GM08714 (cell line): Measurements from ENCODE around the gene NUAK1.

Source experiments
- H3K4me3 ChIP-seq: fragments of 200-500 bp; sonication (Bioruptor generic); 2 replicates; pipeline ENCODE4 v1.5.1; 2014; ENCODE audit warnings: mild to moderate bottlenecking, low read length, inconsistent platforms
- ZNF274 ChIP-seq: IDR thresholded peaks from 2 replicates; pipeline ENCODE4 v1.6.1; 2012; ENCODE audit warnings: mild to moderate bottlenecking, low read depth, low read length

The NUAK1 gene

DNA sequence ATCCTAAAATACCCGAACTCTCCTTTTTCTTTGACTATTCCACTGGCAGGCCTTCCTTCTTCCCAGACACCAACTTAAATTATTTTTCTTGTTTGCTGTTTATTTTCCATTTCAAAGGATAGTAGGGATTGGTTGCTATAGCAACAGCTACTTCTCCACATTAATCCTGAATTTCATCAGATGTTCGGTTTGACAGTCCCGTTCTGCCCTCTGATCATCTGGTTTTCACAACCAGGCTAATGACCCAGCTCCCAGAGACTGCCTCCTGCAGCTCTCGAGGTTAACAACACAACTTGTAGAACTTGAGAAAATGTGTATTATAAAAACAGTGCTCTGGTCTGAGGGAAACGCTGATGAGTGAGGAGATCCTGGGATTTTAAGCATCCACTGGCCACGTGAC is 45.5 kb downstream of the NUAK1 start:
- TF ChIP-seq ZNF274 = no peak
- no peak overlapping the region for H3K4me3 ChIP-seq

DNA sequence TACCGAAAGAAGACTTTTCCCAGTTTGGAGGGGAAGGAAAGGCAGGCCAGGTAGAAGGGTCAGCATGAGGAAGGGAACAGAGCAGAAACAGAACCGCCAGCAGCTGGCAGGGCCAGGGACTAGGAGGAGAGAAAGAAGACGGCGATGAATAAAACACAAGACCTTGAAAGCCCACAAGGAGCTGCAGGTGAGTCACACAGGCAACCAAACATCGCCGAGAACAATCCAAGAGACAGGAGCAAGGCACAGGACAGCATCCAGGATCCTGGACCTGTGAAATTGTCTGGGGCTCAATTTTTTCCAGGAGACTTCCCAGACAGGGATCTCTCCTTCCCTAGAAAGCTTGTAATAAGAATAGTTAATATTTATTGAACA is 47.3 kb downstream of the NUAK1 start:
- no peak overlapping the region for H3K4me3 ChIP-seq
- no peak for TF ChIP-seq ZNF274

DNA sequence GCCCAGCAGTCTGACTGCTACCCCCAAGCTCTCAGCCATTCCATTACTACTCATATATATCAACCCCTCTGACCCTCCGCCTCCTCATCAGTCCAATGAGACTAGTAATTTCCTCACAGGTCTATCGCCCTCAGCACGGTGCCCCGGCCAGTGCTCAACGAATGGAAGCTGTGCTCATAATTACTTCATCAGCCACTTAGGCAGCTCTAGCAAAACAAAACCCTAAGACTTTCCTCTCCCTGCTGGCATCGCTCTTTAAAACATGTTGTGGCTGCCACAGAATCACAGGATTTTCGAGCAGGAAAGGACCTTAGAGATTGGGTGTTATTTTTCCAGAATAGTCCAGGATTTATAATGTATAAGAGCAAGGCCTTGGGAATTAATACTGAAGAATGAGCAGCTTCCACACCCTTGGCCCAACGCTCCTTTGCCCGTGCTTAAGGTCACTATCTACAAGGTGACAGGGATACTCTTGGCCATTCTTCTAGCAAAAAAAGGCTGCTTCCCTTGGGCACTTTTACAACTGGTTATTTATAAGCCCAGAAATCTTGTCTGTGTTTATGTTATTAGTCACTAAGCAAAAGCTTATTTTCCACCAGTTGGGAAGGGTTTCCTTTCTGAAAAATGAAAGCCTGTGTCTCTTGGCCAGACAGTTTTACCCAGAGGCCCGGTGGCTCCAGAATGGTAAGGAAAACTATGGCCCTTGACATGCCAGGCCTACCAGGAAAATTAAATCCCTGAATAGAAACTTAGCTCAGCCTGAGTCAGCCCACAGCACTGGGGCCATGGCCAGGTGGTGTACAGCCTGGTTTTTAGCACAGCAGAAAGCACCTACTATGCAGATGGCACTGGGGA is 47.9 kb downstream of the NUAK1 start:
- no peak for TF ChIP-seq ZNF274
- H3K4me3 ChIP-seq = no peak overlapping the region

DNA sequence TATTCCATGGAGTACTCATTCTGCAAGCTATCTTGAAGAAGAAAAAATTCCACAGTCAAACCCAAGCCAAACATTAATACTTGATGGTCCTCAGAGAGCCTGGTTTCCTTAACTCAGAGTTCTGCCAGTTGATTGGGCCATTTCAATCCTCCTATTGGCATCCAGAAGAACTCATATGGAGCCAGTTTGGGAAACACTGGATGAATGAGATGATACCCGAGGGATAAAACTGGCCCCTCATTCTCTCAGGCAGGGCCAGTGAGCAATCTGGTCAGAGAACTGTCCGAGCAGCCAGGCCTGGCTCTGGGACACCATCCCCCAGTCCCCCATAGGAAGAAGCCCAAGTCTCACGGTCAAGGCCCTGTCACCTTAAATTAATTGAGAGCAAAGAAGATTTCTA is 48.8 kb downstream of the NUAK1 start:
- no peak for TF ChIP-seq ZNF274
- no peak overlapping the region for H3K4me3 ChIP-seq

DNA sequence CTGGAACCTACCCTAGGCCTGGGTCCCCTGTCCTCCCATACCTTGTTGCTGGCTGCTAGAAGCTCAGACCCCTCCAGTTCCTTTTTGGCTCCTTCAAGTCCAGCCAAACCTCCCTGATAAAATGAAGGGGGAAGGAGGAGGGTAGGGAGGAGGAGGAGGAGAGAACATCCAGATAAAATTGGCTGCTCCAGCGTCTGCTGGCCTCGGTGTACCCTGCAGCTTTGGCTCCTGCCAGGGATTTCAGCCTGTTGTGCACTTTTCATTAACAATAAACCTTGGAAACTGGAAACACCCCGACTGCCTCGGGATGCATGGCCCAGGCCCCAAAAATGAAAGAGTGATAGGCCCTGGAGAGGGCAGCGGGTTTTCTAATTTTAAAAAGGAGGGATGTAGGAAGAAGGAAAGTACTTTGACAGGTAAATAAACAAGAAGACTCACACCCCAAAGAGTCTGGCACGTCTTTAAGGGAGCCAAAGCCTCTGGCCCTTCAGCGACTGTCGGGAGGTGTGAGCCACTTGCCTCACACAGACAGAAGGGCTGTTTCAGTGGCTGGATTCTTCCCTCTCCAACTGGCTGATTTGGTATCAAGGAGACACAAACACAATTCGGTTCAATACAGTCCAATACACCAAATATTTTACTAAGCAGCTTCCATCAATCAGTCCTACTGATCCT is 49.8 kb downstream of the NUAK1 start:
- no peak overlapping the region for H3K4me3 ChIP-seq
- TF ChIP-seq ZNF274 = no peak

DNA sequence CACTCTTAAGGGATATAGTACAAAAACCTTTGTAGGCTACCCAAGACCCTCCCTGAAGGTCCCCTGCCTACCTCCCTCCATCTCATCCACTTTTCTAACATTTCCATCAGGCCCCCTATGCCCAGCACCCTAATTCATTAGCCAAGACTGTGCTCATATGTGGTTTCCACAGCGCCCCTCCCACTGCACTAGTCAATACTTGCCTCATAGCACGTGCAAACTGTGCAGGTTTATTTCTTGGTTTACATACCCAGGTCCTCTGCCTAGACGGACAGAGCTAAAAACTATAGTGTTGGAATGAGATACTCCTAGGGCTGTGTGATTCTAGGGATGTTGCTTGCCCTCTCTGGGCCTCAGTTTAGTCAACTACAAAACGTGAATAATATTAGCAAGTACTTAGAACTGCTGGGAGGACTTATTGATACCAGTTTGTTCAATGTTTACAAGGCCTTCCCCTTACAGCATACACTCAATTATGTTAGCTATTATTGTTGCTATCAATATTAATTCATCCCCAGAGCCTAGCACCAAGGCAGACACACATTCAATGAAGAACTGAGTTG is 50.4 kb downstream of the NUAK1 start:
- TF ChIP-seq ZNF274 = no peak
- H3K4me3 ChIP-seq = no peak overlapping the region

GRCh38 chr12:106086696-106087095 is 52.1 kb downstream of the NUAK1 start:
- TF ChIP-seq ZNF274 = no peak
- H3K4me3 ChIP-seq = no peak overlapping the region

DNA sequence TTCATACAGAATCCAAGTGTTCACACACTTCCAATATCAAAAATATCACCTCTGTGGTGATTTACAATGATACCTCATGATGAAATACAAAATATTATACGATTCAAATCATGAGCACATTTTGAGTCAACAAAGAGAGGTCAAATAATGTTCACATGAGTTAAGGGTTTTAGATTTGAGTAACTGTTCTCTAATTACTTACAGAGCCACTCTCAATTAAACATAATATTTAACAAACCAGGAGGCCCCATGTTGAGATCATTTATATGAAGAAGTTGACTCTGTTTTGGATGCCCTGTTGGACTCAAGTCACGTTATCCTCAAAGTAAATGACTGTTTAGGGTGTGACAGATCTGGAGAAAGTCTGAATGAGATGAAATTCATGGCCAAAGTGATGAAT is 53.5 kb downstream of the NUAK1 start:
- H3K4me3 ChIP-seq = no peak overlapping the region
- TF ChIP-seq ZNF274 = no peak

DNA sequence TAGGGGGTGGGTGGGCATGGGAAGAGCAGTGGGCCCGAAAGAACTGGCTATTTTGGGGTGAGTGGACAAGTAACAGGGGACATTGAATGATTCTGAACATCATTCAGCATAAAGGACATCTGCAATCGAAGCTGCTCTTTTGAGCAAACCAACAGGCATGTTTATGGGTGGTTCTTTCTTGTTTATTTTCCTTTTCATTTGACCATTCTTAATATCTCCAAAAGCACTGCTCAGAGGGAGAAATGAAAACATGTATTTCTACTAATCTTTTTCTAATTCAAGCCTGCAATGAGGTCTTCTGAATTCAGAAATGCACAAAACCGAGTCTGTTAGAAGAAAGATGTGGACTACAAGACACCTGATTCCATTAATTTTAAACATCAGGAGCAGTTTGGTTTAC is 54.0 kb downstream of the NUAK1 start:
- no peak for TF ChIP-seq ZNF274
- no peak overlapping the region for H3K4me3 ChIP-seq

GRCh38 chr12:106084014-106084671 is 54.6 kb downstream of the NUAK1 start:
- H3K4me3 ChIP-seq = no peak overlapping the region
- no peak for TF ChIP-seq ZNF274

DNA sequence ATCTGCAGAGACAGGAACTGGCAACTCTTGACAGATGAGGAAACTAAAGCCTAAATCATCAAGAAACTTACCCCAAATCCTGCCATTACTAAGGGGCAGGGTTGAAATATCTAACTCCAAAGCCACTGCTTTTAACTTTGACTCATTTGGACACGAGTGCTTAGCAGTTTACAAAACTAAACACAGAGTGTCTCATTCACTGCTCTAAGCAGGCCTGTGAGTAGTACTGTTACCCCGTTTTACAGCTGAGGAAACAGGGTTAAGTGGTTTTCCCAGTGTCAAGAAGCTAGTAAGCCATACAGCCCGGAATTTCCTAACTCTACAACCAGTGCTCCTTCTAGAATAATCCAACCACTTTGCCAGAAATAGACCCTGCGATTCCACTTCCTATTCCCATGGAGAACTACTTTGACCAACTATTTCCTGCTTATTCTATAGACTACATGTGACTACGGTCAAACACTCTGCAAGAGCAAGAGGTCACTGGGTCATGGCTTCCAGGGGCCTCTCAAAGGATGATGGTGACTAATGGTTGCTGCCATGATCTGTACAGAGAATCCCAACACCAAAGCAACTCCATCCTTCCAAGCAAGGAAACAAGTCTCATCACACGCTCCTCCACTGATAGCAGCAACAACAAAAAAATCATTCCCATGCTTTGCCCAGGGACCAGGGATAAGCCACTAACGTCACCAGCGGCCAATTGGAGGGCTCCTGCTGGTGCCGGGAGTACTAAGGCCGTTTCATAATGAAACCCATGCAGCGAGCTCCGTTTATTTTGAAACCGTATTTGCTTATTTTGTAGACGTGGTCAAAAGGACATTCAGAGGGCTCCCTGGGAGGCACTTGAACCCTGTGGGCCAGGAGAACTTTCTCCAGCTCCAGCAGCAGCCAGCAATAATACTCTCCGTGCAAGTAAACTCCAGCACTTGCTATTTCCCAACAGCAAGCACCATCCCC is 56.3 kb downstream of the NUAK1 start:
- H3K4me3 ChIP-seq = no peak overlapping the region
- TF ChIP-seq ZNF274 = no peak

GRCh38 chr12:106081606-106082005 is 57.1 kb downstream of the NUAK1 start:
- no peak for TF ChIP-seq ZNF274
- no peak overlapping the region for H3K4me3 ChIP-seq

DNA sequence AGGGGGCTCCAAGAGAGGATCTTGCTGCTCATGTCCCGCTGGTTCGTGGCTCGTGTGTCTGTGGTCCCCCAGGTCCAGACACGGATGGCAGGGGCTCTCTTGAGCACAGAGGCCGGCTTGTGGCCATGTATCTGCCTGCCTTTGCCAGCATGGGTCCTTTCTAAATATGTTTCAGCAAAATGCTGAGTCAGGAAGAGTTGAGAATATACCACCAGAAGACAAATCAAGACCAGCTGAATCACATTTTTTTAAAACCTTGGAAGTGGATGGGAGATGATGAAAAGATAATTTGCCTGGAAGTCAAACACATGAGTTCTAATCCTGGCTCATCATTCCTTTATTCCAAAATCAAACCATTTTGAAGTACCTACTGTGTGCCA is 58.0 kb downstream of the NUAK1 start:
- no peak for TF ChIP-seq ZNF274
- no peak overlapping the region for H3K4me3 ChIP-seq

- no peak for TF ChIP-seq ZNF274
- no peak overlapping the region for H3K4me3 ChIP-seq
These were observed 58.5 kb downstream of the NUAK1 start for GRCh38 chr12:106080041-106080790.
